ENCODE results near the gene KLHL41. TPM values are rescaled to one million over a fixed set of nuclear protein-coding genes. Genes with fewer than 3 reads are reported as not detected.
A peak's percentile ranks its signal among the peaks of the same experiment; 100 is the strongest.
"Not testable (repeated sequence)": the region's sequence is repeated elsewhere in the genome, so short reads cannot be mapped to it uniquely, and the experiment has no call there.

Gene KLHL41
- total and polyA plus RNA-seq, 10 of the 15 experiments (the other 5 are each of a cell fraction or from before 2014, with no cell fraction given) = 0.03 to 0.38 (median 0.10) TPM; not detected in 3

GRCh38 chr2:169573974-169574299 lies 64.4 kb downstream of the KLHL41 start:
- CTCF ChIA-PET = interaction anchor here (0.5 to 2.9 kb wide), 5 partner anchors 10 to 250 kb away, joined by 3 to 17 read pairs (median 6); partner anchors contain the start of genes METTL5 and PPIG
- no peaks in the 10 kb centered on the region for H3K9me3 ChIP-seq (replicated peaks; ENCODE audit: control insufficient read depth, insufficient read depth, low read length)
- H3K27me3 ChIP-seq (replicated peaks in 1 of 2; ENCODE audit: control insufficient read depth in 2 of 2, insufficient read depth in 2 of 2, low read length in 1 of 2) = no peaks in the 10 kb centered on the region
- intact Hi-C loops (cut with micrococcal nuclease; ENCODE audit: unreplicated experiment) (no loop called here), in situ Hi-C loops (cut with MboI) (no loop called here)
- peak overlapping the region; percentile 50; the same call in 1 of the 2 replicates for H3K4me2 ChIP-seq (ENCODE audit: control insufficient read depth, insufficient read depth)
- RAD21 ChIA-PET (ENCODE audit: unreplicated experiment) = interaction anchor here (1.2 to 3.2 kb wide), 5 partner anchors 10 to 191 kb away, joined by 3 to 21 read pairs (median 4); partner anchors contain the start of genes BBS5 and PPIG
- POLR2A ChIA-PET = interaction anchor here (0.9 to 3.3 kb wide), 4 partner anchors 10 to 162 kb away, joined by 3 to 25 read pairs (median 4); partner anchors contain the start of gene PPIG
- no peak for FAIRE-seq
- H2AFZ ChIP-seq (ENCODE audit: control insufficient read depth, low read depth, low read length) = peak overlapping the region; percentile 71
- no TSS peak for BruUV-seq (replicated peaks)
- 0 out of 2 replicates have a peak overlapping the region, but pooled peaks have one; percentile 81 for H3K4me3 ChIP-seq
- no peak for ATAC-seq
- H3K36me3 ChIP-seq (ENCODE audit: control insufficient read depth in 2 of 2, insufficient read depth in 2 of 2, low read length in 1 of 2) = peaks cover 0 to 6% of the 10 kb centered on the region in 2 experiments; a peak in 2 of 4 replicates
- SMC1A ChIA-PET (ENCODE audit: uncharacterized antibody, unreplicated experiment) = interaction anchor here (0.8 to 2.4 kb wide), 4 partner anchors 10 to 82 kb away, joined by 3 to 26 read pairs (median 4); partner anchors contain the start of gene PPIG
- 0% methylated on average over 6 of the region's 6 CpGs for WGBS (ENCODE audit: insufficient coverage, insufficient replicate concordance, low lambda C conversion rate, missing lambda C conversion rate)
- no peak for TF ChIP-seq RUNX3 (IDR thresholded peaks at IDR 0.05; ENCODE audit: low read length)
- TF ChIP-seq NR2F1 (conservative IDR thresholded peaks at IDR 0.05) = no peak
- TF ChIP-seq KLF5 (IDR thresholded peaks at IDR 0.05; ENCODE audit: partially characterized antibody) = peak; percentile 8
- TF ChIP-seq MLLT1 (IDR thresholded peaks at IDR 0.05) = no peak
- no peak for TF ChIP-seq JUND (IDR thresholded peaks at IDR 0.05; ENCODE audit: low read depth, low read length)
- no peak for TF ChIP-seq EGR1 (IDR thresholded peaks at IDR 0.05; ENCODE audit: borderline replicate concordance in 1 of 2, low read depth in 2 of 2, low read length in 2 of 2)
- TF ChIP-seq SMC3 (IDR thresholded peaks at IDR 0.05; ENCODE audit: borderline replicate concordance, low read length) = no peak
- TF ChIP-seq NFYB (IDR thresholded peaks at IDR 0.05; ENCODE audit: insufficient read depth, low read depth, low read length) = no peak
- H3K79me2 ChIP-seq (ENCODE audit: control insufficient read depth, insufficient read depth, low read length) = peaks cover 40% of the 10 kb centered on the region
- no peak overlapping the region for H3K9ac ChIP-seq (ENCODE audit: control insufficient read depth, insufficient read depth, low read length)
- no peaks in the 10 kb centered on the region for H4K20me1 ChIP-seq (ENCODE audit: control insufficient read depth, insufficient read depth)
- H3K4me1 ChIP-seq (ENCODE audit: control insufficient read depth, insufficient read depth, low read length) = no peaks in the 10 kb centered on the region
- no peak for DNase-seq (ENCODE audit: low read depth, low spot score)
- H3K27ac ChIP-seq (ENCODE audit: control insufficient read depth, insufficient read depth) = no peak overlapping the region

GRCh38 chr2:169574539-169574938 lies 65.0 kb downstream of the KLHL41 start:
- H3K4me3 ChIP-seq; BruUV-seq (replicated peaks); H4K20me1 ChIP-seq (ENCODE audit: control insufficient read depth, insufficient read depth); H2AFZ ChIP-seq (ENCODE audit: control insufficient read depth, low read depth, low read length); DNase-seq (ENCODE audit: low read depth, low spot score); H3K9me3 ChIP-seq (replicated peaks; ENCODE audit: control insufficient read depth, insufficient read depth, low read length); SMC1A ChIA-PET (ENCODE audit: uncharacterized antibody, unreplicated experiment); FAIRE-seq; H3K27me3 ChIP-seq (replicated peaks in 1 of 2; ENCODE audit: control insufficient read depth in 2 of 2, insufficient read depth in 2 of 2, low read length in 1 of 2); intact Hi-C loops (cut with micrococcal nuclease; ENCODE audit: unreplicated experiment); H3K9ac ChIP-seq (ENCODE audit: control insufficient read depth, insufficient read depth, low read length); ATAC-seq; H3K4me2 ChIP-seq (ENCODE audit: control insufficient read depth, insufficient read depth); H3K36me3 ChIP-seq (ENCODE audit: control insufficient read depth in 2 of 2, insufficient read depth in 2 of 2, low read length in 1 of 2); H3K27ac ChIP-seq (ENCODE audit: control insufficient read depth, insufficient read depth); H3K4me1 ChIP-seq (ENCODE audit: control insufficient read depth, insufficient read depth, low read length); POLR2A ChIA-PET; in situ Hi-C loops (cut with MboI): not testable (repeated sequence)
- 84% methylated on average over 4 of the region's 5 CpGs for WGBS (ENCODE audit: insufficient coverage, insufficient replicate concordance, low lambda C conversion rate, missing lambda C conversion rate)
- ChIA-PET CTCF (interaction anchor here (1.4 to 2.9 kb wide), 2 partner anchors 10 to 94 kb away, joined by 3 to 17 read pairs; partner anchors contain the start of gene PPIG), RAD21 (ENCODE audit: unreplicated experiment) (interaction anchor here (3.2 kb wide), 1 partner anchor 10 kb away, joined by 21 read pairs; the partner anchor contains the start of gene PPIG)
- H3K79me2 ChIP-seq (ENCODE audit: control insufficient read depth, insufficient read depth, low read length) = peaks cover 35% of the 10 kb centered on the region

GRCh38 chr2:169575264-169575663 lies 65.8 kb downstream of the KLHL41 start:
- in situ Hi-C loops (cut with MboI); H3K4me3 ChIP-seq; POLR2A ChIA-PET; H2AFZ ChIP-seq (ENCODE audit: control insufficient read depth, low read depth, low read length); H3K9ac ChIP-seq (ENCODE audit: control insufficient read depth, insufficient read depth, low read length); BruUV-seq (replicated peaks); SMC1A ChIA-PET (ENCODE audit: uncharacterized antibody, unreplicated experiment); H3K27ac ChIP-seq (ENCODE audit: control insufficient read depth, insufficient read depth); FAIRE-seq; H3K4me2 ChIP-seq (ENCODE audit: control insufficient read depth, insufficient read depth); DNase-seq (ENCODE audit: low read depth, low spot score); RAD21 ChIA-PET (ENCODE audit: unreplicated experiment); intact Hi-C loops (cut with micrococcal nuclease; ENCODE audit: unreplicated experiment); ATAC-seq; H3K4me1 ChIP-seq (ENCODE audit: control insufficient read depth, insufficient read depth, low read length); H4K20me1 ChIP-seq (ENCODE audit: control insufficient read depth, insufficient read depth); H3K36me3 ChIP-seq (ENCODE audit: control insufficient read depth in 2 of 2, insufficient read depth in 2 of 2, low read length in 1 of 2); H3K9me3 ChIP-seq (replicated peaks; ENCODE audit: control insufficient read depth, insufficient read depth, low read length); H3K27me3 ChIP-seq (replicated peaks in 1 of 2; ENCODE audit: control insufficient read depth in 2 of 2, insufficient read depth in 2 of 2, low read length in 1 of 2): not testable (repeated sequence)
- CTCF ChIA-PET = interaction anchor here (2.9 kb wide), 1 partner anchor 9 kb away, joined by 17 read pairs; the partner anchor contains the start of gene PPIG
- peaks cover 29% of the 10 kb centered on the region for H3K79me2 ChIP-seq (ENCODE audit: control insufficient read depth, insufficient read depth, low read length)
- WGBS (ENCODE audit: insufficient coverage, insufficient replicate concordance, low lambda C conversion rate, missing lambda C conversion rate) = 95% methylated on average over 13 of the region's 36 CpGs

Measured in GM12878 (cell line).